ENCODE data around the gene HOOK1.
"Not testable (repeated sequence)": the region's sequence is repeated elsewhere in the genome, so short reads cannot be mapped to it uniquely, and the experiment has no call there.

Gene HOOK1

GRCh38 chr1:59819566-59820438 lies 5.1 kb downstream of the HOOK1 start:
- no peak for DNase-seq (ENCODE audit: low read depth in 2 of 2)

GRCh38 chr1:59827055-59827643 lies 12.4 kb downstream of the HOOK1 start:
- no peak for DNase-seq (ENCODE audit: low read depth in 2 of 2)

GRCh38 chr1:59828160-59828559 lies 13.4 kb downstream of the HOOK1 start:
- DNase-seq (ENCODE audit: low read depth in 2 of 2): no peak

- no peak for DNase-seq (ENCODE audit: low read depth in 2 of 2)
Observed at GRCh38 chr1:59831529-59831928, 16.8 kb downstream of the HOOK1 start.

GRCh38 chr1:59833022-59833421 lies 18.3 kb downstream of the HOOK1 start:
- DNase-seq (ENCODE audit: low read depth in 2 of 2): no peak

- DNase-seq (ENCODE audit: low read depth in 2 of 2): no peak
Observed at GRCh38 chr1:59833991-59834390, 19.2 kb downstream of the HOOK1 start.

- not testable (repeated sequence) for DNase-seq (ENCODE audit: low read depth in 2 of 2)
Observed at GRCh38 chr1:59837857-59838256, 23.1 kb downstream of the HOOK1 start.

GRCh38 chr1:59845091-59845490 lies 30.3 kb downstream of the HOOK1 start:
- no peak for DNase-seq (ENCODE audit: low read depth in 2 of 2)

- no peak for DNase-seq (ENCODE audit: low read depth in 2 of 2)
Observed at GRCh38 chr1:59846209-59846894, 31.6 kb downstream of the HOOK1 start.

- DNase-seq (ENCODE audit: low read depth in 2 of 2): no peak
Observed at GRCh38 chr1:59846895-59847282, 32.1 kb downstream of the HOOK1 start.

GRCh38 chr1:59852117-59852516 lies 37.4 kb downstream of the HOOK1 start:
- DNase-seq (ENCODE audit: low read depth in 2 of 2): no peak

GRCh38 chr1:59855297-59855696 lies 40.5 kb downstream of the HOOK1 start:
- not testable (repeated sequence) for DNase-seq (ENCODE audit: low read depth in 2 of 2)

GRCh38 chr1:59856725-59857338 lies 42.1 kb downstream of the HOOK1 start:
- no peak for DNase-seq (ENCODE audit: low read depth in 2 of 2)

- no peak for DNase-seq (ENCODE audit: low read depth in 2 of 2)
Observed at GRCh38 chr1:59857679-59858354, 43.1 kb downstream of the HOOK1 start.

- no peak for DNase-seq (ENCODE audit: low read depth in 2 of 2)
Observed at GRCh38 chr1:59866462-59866861, 51.7 kb downstream of the HOOK1 start.

- DNase-seq (ENCODE audit: low read depth in 2 of 2): no peak
Observed at GRCh38 chr1:59871746-59872145, 57.0 kb downstream of the HOOK1 start.

- DNase-seq (ENCODE audit: low read depth in 2 of 2): no peak
Observed at GRCh38 chr1:59877108-59877682, 62.4 kb downstream of the HOOK1 start.

- no peak for DNase-seq (ENCODE audit: low read depth in 2 of 2)
Observed at GRCh38 chr1:59878370-59878769, 63.6 kb downstream of the HOOK1 start.

- peak; percentile 12 to 15 for DNase-seq (ENCODE audit: low read depth in 2 of 2)
Observed at GRCh38 chr1:59879574-59879973, 64.8 kb downstream of the HOOK1 start.

GRCh38 chr1:59879996-59880505 lies 65.3 kb downstream of the HOOK1 start:
- no peak for DNase-seq (ENCODE audit: low read depth in 2 of 2)

- DNase-seq (ENCODE audit: low read depth in 2 of 2): no peak
Observed at GRCh38 chr1:59880735-59881134, 66.0 kb downstream of the HOOK1 start.

Measured in stimulated activated CD8-positive, alpha-beta memory T cell treated with anti-CD3 and anti-CD28 coated beads, Interleukin-2, amount 100 ng/mL, for 48 hours (primary cell).